Occipital lobe (tissue), 2 donors: ENCODE results near the gene TRIM29. TPM values are rescaled to one million over a fixed set of nuclear protein-coding genes. Genes with fewer than 3 reads are reported as not detected.

Experiments used
- DNase-seq: peaks from one replicate; lab custom pipeline; 2025; lab: John Stamatoyannopoulos, UW
- total RNA-seq: library from RNA; depleted of rRNA; stranded (reverse); fragments of >200 nt; gene quantifications from one replicate; pipeline ENCODE4 v1.2.3, GENCODE V29; 2014

TRIM29 gene
- total RNA-seq, 1 donor from 2014 or later, result 0.47 TPM

GRCh38 chr11:120097721-120098385 lies 40.1 kb downstream of the TRIM29 start:
- DNase-seq, result no peak

DNA sequence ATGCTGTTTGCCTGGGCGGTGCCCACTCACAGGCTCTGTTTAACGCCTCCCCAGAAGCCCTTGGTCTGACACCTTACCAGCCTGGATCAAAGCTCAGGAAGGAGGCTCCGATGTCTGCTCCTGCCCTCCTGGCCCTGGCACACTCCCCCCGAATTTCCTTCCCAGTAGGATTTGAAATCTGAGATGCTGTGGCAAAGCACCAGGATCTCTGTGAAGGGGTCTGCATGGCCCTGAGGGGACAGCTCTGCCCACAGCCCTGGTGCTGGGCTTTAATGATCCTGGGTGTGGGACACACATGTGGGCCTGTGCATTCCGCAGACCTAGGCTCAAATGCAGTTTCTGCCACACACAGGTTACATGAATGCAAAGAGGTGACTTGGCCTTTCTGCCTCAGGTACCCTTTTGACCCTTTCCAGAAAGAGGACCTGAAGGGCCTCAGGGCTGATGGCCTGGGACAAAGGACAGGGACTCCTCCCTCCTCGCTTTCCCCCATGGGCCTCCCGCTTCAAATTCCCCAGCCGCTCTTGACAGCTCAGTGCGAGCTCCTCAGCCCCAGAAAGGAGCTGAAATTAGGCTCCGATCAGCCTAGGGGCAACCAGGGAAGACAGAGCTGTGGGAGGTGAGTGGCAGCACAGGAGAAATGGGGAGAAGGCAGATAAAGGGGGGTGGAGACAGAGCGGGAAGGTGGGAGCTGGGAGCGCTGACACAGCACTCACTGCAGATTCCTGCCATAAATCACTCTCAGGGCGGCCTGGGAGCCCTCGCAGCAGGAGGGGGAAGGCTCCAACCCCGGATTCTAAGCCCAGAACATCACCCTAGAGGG lies 41.3 kb downstream of the TRIM29 start:
- no peak for DNase-seq

GRCh38 chr11:120095516-120095915 lies 42.4 kb downstream of the TRIM29 start:
- DNase-seq, result no peak

DNA sequence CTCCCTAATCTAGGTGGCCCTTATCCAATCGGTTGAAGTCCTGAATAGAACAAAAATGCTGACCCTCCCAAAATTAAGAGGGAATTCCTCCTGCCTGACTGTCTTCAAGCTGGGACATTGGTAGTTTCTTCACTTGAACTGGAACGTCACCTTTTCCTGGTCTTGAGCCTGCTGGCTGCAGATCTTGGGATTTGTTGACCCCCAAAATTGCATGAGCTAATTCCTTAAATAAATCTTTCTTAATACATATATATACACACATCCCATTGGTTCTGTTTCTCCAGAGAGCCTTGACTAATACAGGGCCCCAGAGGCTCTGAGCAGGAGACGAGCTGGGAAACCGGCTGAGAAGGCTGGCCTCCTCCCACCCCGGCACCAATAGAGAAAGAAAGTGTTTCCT lies 46.2 kb downstream of the TRIM29 start:
- DNase-seq, result no peak

- no peak for DNase-seq
Measured at GRCh38 chr11:120091121-120091520, 46.8 kb downstream of the TRIM29 start.

- no peak for DNase-seq
Measured at GRCh38 chr11:120090411-120090810, 47.5 kb downstream of the TRIM29 start.

DNA sequence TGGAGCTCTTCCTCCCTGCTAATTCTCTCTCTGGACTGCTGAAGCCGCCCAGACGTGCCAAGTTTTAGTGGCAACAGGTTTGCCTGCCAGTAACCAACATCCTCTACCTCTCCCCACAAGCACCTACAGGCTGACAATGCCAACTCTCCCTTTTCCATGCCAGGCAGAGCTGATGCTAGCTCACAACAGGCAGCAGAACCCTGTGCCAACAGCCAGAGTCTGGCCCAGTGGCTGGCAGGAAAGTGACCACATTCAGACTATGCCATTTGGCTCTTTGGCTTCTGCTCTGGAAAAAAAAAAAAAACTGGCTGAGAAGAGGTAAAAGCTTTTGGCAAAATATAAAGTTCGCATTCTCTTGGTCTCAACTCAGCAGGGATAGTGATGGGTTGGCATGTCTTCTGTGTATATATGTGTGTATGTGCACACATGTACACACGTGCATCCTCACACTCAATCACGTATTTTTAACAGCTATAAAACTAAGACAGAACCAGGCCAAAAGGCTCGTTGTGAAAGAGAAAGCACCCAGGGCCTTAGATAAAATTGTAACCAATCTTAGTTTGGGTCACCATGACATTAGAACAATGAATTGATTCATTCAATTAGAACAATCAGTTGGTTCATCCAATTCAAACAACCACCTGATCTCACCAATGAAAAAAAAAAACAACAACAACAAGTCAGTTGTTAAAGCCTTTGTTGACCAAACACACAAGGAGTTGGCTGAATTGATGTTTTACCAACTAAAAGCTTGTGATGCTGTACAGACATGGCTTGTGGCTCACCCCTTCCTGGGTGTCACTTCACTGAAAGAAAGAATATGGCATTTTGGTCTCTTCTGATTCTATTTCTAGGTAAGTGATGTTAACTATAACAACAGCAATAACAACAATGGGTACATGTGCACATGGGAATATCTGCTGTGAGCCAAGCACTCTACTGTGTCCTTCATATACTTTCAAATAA lies 48.6 kb downstream of the TRIM29 start:
- peak; percentile 39 for DNase-seq

DNA sequence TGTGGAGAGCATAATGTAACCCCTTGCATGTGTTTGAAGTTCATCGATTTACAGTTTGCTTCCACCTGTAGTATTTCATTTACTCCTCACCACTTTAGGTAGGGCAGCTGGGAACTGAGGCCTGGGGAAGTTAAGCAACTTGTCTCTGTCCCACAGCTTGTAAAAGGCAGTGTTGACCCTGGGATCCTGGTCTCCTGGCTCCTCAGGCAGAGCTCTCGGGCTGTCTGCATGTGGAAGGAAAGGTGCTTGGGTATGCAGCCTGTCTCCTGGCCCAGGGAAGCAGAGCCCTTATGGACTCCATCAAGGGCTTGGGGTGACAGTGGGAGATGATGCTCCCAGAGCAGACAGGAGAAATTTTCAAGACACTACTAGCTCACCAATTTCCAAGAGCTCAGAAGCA lies 49.9 kb downstream of the TRIM29 start:
- DNase-seq, result no peak

- DNase-seq, result no peak
Measured at GRCh38 chr11:120086651-120087050, 51.3 kb downstream of the TRIM29 start.

DNA sequence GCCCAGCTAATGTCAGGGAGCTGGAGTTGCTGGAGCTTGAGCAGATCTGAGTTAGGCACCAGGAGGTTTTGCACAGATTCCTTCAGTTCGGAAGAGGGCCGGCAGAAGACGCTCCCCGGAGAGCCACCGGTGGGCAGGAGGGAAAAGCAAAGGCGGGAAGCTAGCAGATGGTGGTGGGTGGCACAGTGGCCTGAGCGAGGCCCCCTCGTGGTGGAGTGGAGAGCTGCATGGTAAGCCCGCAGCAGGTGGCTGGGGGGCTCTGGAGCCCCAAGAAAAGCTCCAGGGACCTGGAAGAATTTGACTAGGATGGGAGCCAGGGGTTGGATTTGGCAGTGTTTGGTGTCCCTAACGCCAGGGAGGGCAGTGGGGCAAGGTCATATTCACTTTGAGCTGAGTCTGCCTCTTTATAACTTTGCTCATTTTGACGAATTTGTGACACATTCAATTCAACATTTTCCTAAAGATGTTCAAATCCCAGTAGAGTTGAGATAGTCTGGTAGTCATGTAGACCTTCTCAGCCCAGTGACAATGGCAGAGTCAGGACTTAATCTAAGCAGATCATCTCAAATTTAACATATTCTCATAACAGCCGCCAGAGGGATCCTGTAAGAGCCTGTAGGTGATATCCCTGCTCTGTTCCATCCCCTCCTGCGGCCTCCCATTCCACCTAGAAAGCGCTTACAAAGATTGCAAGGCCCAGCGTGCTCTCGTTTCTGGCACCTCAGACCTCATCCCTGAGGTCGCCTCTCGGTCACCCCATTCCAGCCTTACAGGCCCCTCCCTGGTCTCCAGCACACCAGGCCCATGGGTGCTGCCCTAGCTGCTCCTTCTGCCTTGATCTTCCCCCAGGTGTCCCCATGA lies 57.9 kb downstream of the TRIM29 start:
- DNase-seq, result no peak

- DNase-seq, result no peak
Measured at GRCh38 chr11:120078397-120078796, 59.5 kb downstream of the TRIM29 start.

- DNase-seq, result no peak
Measured at GRCh38 chr11:120074076-120074475, 63.8 kb downstream of the TRIM29 start.

- DNase-seq, result no peak
Measured at GRCh38 chr11:120073196-120073595, 64.7 kb downstream of the TRIM29 start.

DNA sequence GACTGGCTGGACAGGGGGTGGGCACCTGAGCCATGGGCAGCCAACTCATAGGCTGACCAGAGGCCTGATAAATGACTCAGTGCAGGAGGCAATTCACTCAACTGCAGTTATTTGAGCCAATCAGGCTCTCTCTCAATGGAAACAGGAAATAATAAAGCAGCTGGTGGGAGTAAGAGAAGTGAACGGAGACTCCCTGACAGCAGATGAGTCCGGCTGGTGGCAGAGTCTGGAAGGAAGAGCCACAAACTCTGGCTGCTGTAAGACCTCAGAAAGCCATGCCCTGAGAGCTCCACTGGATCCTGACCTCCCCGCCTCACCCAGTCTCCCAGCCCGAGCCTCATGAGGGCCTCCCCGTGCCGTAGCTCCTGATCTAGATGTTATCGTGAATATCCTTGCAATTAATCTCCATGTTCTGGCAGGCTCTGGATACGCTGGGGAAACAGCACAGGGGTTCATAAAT lies 69.8 kb downstream of the TRIM29 start:
- DNase-seq, result no peak

- DNase-seq, result no peak
Measured at GRCh38 chr11:120067438-120068113, 70.3 kb downstream of the TRIM29 start.

DNA sequence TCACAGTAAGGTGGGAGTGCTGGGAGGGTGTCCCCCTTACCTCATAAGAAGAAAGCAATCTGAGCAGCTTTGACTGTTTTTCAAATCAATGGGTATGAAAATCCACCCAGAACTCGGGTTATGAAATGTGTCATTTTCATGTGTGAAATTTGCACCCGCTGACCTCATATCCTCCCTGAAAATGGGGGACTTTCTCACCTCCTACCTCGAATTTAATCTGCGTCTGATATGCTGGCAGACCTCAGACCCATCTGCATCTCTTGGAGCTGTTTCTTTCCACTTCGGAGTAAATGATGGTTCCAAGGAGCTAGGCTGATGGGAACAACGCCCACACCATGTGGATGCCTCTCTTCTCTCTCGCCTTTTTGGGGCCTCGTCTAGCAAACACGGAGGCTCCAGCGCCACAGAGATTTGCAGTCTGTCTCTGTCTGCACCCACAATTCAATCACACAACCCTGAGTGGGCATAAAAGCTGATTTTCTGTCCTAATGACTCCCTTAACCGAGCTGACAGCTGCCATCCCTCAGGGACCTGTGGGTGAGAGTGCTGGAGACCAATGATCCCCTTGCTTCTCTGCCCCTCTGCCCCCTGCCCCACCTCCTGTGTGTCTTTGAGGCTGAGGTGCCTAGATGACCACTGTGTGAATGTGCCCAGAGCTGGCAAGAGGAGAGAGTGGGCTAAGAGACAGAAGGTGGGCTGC lies 71.0 kb downstream of the TRIM29 start:
- DNase-seq, result peak; percentile 20

- DNase-seq, result no peak
Measured at GRCh38 chr11:120065876-120066275, 72.0 kb downstream of the TRIM29 start.

GRCh38 chr11:120065176-120065575 lies 72.7 kb downstream of the TRIM29 start:
- DNase-seq, result no peak

DNA sequence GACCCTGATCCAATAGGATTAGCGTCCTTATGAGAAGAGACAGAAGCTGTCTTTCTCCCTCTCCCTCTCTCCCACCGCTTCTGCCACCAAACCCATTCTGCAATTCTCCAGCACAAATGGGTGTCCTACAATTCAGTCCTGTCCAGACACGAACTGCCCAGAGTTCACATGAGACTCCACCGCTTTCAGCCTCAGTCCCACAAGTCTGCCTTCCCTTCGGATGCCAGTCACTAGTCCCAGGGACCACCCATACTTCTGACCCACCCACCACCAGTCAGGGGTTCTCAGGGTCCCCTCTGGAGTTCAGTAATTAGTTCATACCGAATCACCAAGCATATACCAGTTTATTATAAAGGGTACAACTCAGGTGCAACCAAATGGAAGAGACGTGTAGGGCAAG lies 73.6 kb downstream of the TRIM29 start:
- no peak for DNase-seq
